ENCODE measurements around the gene L3MBTL4. TPM values are rescaled to one million over a fixed set of nuclear protein-coding genes. Genes with fewer than 3 reads are reported as not detected.

L3MBTL4 gene
- total RNA-seq, 1 donor, result 0.36 TPM

- Histone ChIP-seq H3K4me1 (ENCODE audit: insufficient read depth, low read length) (no peaks in the 10 kb centered on the region), H3K9me3 (ENCODE audit: low read depth, low read length) (no peaks in the 10 kb centered on the region), H3K36me3 (ENCODE audit: insufficient read depth, low read length) (no peaks in the 10 kb centered on the region), H3K27ac (ENCODE audit: low read depth, low read length) (no peak overlapping the region), H3K27me3 (ENCODE audit: insufficient read depth, low read length) (no peaks in the 10 kb centered on the region), H3K79me2 (ENCODE audit: insufficient read depth, low read length) (no peaks in the 10 kb centered on the region), H4K20me1 (ENCODE audit: insufficient read depth, low read length) (no peaks in the 10 kb centered on the region), H3K4me3 (ENCODE audit: insufficient read depth, low read length) (no peak overlapping the region), H3K4me2 (ENCODE audit: insufficient read depth, low read length) (no peak overlapping the region), H2AFZ (ENCODE audit: low read length) (no peak overlapping the region)
- no peak for TF ChIP-seq CTCF (IDR thresholded peaks at IDR 0.05; ENCODE audit: extremely low read depth, low read depth, low read length)
- no peak for DNase-seq (ENCODE audit: insufficient read length, low spot score, missing footprints)
Observed at GRCh38 chr18:6248017-6248416, 166.7 kb downstream of the L3MBTL4 start.

- H3K79me2 ChIP-seq (ENCODE audit: insufficient read depth, low read length), result no peaks in the 10 kb centered on the region
- no peak overlapping the region for H3K4me2 ChIP-seq (ENCODE audit: insufficient read depth, low read length)
- H3K36me3 ChIP-seq (ENCODE audit: insufficient read depth, low read length), result no peaks in the 10 kb centered on the region
- H3K4me3 ChIP-seq (ENCODE audit: insufficient read depth, low read length), result no peak overlapping the region
- H3K4me1 ChIP-seq (ENCODE audit: insufficient read depth, low read length), result no peaks in the 10 kb centered on the region
- no peaks in the 10 kb centered on the region for H3K9me3 ChIP-seq (ENCODE audit: low read depth, low read length)
- H3K27ac ChIP-seq (ENCODE audit: low read depth, low read length), result no peak overlapping the region
- TF ChIP-seq CTCF (IDR thresholded peaks at IDR 0.05; ENCODE audit: extremely low read depth, low read depth, low read length), result no peak
- no peaks in the 10 kb centered on the region for H3K27me3 ChIP-seq (ENCODE audit: insufficient read depth, low read length)
- no peaks in the 10 kb centered on the region for H4K20me1 ChIP-seq (ENCODE audit: insufficient read depth, low read length)
- DNase-seq (ENCODE audit: insufficient read length, low spot score, missing footprints), result no peak
- no peak overlapping the region for H2AFZ ChIP-seq (ENCODE audit: low read length)
Observed at GRCh38 chr18:6242004-6242403, 172.7 kb downstream of the L3MBTL4 start.

- Histone ChIP-seq H3K27ac (ENCODE audit: low read depth, low read length) (no peak overlapping the region), H2AFZ (ENCODE audit: low read length) (no peak overlapping the region), H3K4me1 (ENCODE audit: insufficient read depth, low read length) (no peaks in the 10 kb centered on the region), H3K79me2 (ENCODE audit: insufficient read depth, low read length) (no peaks in the 10 kb centered on the region), H3K36me3 (ENCODE audit: insufficient read depth, low read length) (no peaks in the 10 kb centered on the region), H3K4me3 (ENCODE audit: insufficient read depth, low read length) (no peak overlapping the region), H4K20me1 (ENCODE audit: insufficient read depth, low read length) (no peaks in the 10 kb centered on the region), H3K4me2 (ENCODE audit: insufficient read depth, low read length) (no peak overlapping the region), H3K9me3 (ENCODE audit: low read depth, low read length) (no peaks in the 10 kb centered on the region), H3K27me3 (ENCODE audit: insufficient read depth, low read length) (no peaks in the 10 kb centered on the region)
- DNase-seq (ENCODE audit: insufficient read length, low spot score, missing footprints), result no peak
- no peak for TF ChIP-seq CTCF (IDR thresholded peaks at IDR 0.05; ENCODE audit: extremely low read depth, low read depth, low read length)
Observed at GRCh38 chr18:6239716-6240115, 175.0 kb downstream of the L3MBTL4 start.

- Histone ChIP-seq H2AFZ (ENCODE audit: low read length) (no peak overlapping the region), H3K27ac (ENCODE audit: low read depth, low read length) (no peak overlapping the region), H3K4me2 (ENCODE audit: insufficient read depth, low read length) (no peak overlapping the region), H3K36me3 (ENCODE audit: insufficient read depth, low read length) (no peaks in the 10 kb centered on the region), H4K20me1 (ENCODE audit: insufficient read depth, low read length) (no peaks in the 10 kb centered on the region), H3K4me1 (ENCODE audit: insufficient read depth, low read length) (no peaks in the 10 kb centered on the region), H3K27me3 (ENCODE audit: insufficient read depth, low read length) (no peaks in the 10 kb centered on the region), H3K9me3 (ENCODE audit: low read depth, low read length) (no peaks in the 10 kb centered on the region), H3K79me2 (ENCODE audit: insufficient read depth, low read length) (no peaks in the 10 kb centered on the region), H3K4me3 (ENCODE audit: insufficient read depth, low read length) (no peak overlapping the region)
- no peak for DNase-seq (ENCODE audit: insufficient read length, low spot score, missing footprints)
- TF ChIP-seq CTCF (IDR thresholded peaks at IDR 0.05; ENCODE audit: extremely low read depth, low read depth, low read length), result no peak
Observed at GRCh38 chr18:6236258-6236657, 178.5 kb downstream of the L3MBTL4 start.

All from osteoblast (primary cell).